ENCODE results near the gene AMBP.

DNA sequence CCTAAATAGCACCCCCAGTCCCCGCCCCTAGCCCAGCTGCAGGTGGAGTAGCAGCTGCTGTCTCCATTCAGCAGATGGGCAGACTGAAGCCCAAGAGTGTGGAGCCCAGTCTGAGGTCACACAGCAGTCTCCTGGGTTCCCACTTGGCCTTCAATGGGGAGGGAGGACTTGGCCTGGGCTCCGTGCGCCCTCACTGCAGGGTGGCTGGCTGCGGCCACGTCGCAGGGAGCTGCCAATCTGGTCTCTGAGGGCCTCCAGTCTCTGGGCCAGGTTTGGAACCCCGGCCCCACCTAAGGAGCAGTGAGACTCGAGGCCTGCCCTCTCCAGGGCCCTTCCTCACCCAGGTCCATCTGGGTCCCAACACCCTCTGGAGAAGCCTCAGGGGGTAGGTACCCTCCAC, 13.6 kb upstream of the AMBP start:
- TF ChIP-seq EZH2 (IDR thresholded peaks at IDR 0.05; ENCODE audit: insufficient read depth, poor library complexity, severe bottlenecking) (no peak), EZH2phosphoT487 (IDR thresholded peaks at IDR 0.05; ENCODE audit: insufficient read depth, low read depth) (no peak)
